Stimulated activated CD4-positive, alpha-beta T cell treated with anti-CD3 and anti-CD28 coated beads, Interleukin-4, amount 100 ng/mL, for 1 hour (primary cell): ENCODE data around the gene ALK.

ENCODE experiments used
- DNase-seq: peaks from one replicate; pipeline ENCODE4 v3.0.0-alpha.2; 2020

Gene ALK

GRCh38 chr2:29162204-29162928 is 759.0 kb downstream of the ALK start:
- no peak for DNase-seq

- no peak for DNase-seq
These were observed 761.2 kb downstream of the ALK start for GRCh38 chr2:29160184-29160583.

GRCh38 chr2:29159125-29159524 is 762.3 kb downstream of the ALK start:
- no peak for DNase-seq

- DNase-seq, result no peak
These were observed 764.3 kb downstream of the ALK start for GRCh38 chr2:29157131-29157530.

GRCh38 chr2:29155578-29155977 is 765.8 kb downstream of the ALK start:
- DNase-seq, result no peak

- DNase-seq, result no peak
These were observed 766.8 kb downstream of the ALK start for GRCh38 chr2:29154610-29155009.

- no peak for DNase-seq
These were observed 773.4 kb downstream of the ALK start for GRCh38 chr2:29147963-29148362.

- no peak for DNase-seq
These were observed 775.2 kb downstream of the ALK start for GRCh38 chr2:29146197-29146596.

GRCh38 chr2:29143657-29144056 is 777.7 kb downstream of the ALK start:
- DNase-seq, result no peak
